Tibial artery (tissue), 4 donors: ENCODE measurements around the gene ZBTB16.
A peak's percentile ranks its signal among the peaks of the same experiment; 100 is the strongest.

Experiments
- DNase-seq, 2 donors: peaks; one replicate each; pipeline ENCODE4 v3.0.0-alpha.2; 2019
- H3K27ac ChIP-seq, 2 donors: fragments of 200-600 bp; sonication (generic) in 1 of 2; 1 replicate in 1 of 2; 2 replicates in 1 of 2; pipeline ENCODE4 v1.5.1; 2018 to 2019; ENCODE audit warnings: mild to moderate bottlenecking in 1 of 2
- H3K27me3 ChIP-seq, 2 donors: fragments of 200-600 bp; sonication (generic) in 1 of 2; one replicate each; pipeline versions ENCODE4 v1.5.1 to v1.6.0; 2016 to 2019
- H3K36me3 ChIP-seq, 3 donors: fragments of 200-600 bp; sonication (generic) in 2 of 3; one replicate each; pipeline ENCODE4 v1.5.1; 2016 to 2019; ENCODE audit warnings: mild to moderate bottlenecking in 2 of 3
- H3K4me1 ChIP-seq, 4 donors: fragments of 200-600 bp; sonication (generic) in 2 of 4; 1 replicate in 3 of 4; 2 replicates in 1 of 4; pipeline ENCODE4 v1.5.1; 2016 to 2019
- H3K4me3 ChIP-seq, 2 donors: fragments of 200-600 bp; sonication (generic) in 1 of 2; 1 replicate in 1 of 2; 2 replicates in 1 of 2; pipeline ENCODE4 v1.5.1; 2018 to 2019; ENCODE audit warnings: mild to moderate bottlenecking in 2 of 2
- H3K9me3 ChIP-seq, 3 donors: fragments of 200-600 bp; sonication (generic) in 1 of 3; one replicate each; pipeline ENCODE4 v1.5.1; 2016 to 2019
- intact Hi-C: fragments of 100-400 bp; cut with DNase I; formaldehyde crosslinking; loops from one replicate; pipeline ENCODE4 v1.15.0; 2023; ENCODE audit warnings: low total_unique reads
- TF ChIP-seq, protein P1 (sequence below), 2 experiments: fragments of 200-600 bp in 1 of 2; fragments of 450-650 bp in 1 of 2; IDR thresholded peaks; one replicate each; pipeline ENCODE4 v1.5.1; 2017 to 2019; ENCODE audit warnings: antibody characterized with exemption in 2 of 2, mild to moderate bottlenecking in 1 of 2, moderate library complexity in 1 of 2

Gene ZBTB16

DNA sequence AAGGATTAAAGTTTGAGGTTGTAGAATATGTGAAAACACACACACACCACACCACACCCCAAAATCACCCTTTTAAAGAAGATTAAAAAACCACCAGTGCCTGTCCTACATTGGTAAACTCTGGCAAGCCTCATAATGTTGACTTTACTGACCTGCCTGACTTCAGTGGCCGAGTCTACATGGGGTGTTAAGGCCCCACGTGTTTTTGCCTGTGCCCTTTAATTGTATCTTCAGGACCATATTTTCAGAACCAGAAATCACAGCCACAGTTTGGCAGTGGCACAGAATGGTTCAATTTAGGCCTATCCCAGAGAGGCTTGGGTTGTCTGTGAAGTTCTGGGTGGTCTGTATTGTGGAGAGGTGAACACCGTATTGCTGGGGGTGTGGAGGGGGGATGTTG, 33.4 kb downstream of the ZBTB16 start:
- intact Hi-C loops: no loop called here
- H3K27me3 ChIP-seq: no peaks in the 10 kb centered on the region
- peak overlapping the region in 1 of 2 donors; percentile 34 for H3K4me3 ChIP-seq
- TF ChIP-seq, protein P1, sequence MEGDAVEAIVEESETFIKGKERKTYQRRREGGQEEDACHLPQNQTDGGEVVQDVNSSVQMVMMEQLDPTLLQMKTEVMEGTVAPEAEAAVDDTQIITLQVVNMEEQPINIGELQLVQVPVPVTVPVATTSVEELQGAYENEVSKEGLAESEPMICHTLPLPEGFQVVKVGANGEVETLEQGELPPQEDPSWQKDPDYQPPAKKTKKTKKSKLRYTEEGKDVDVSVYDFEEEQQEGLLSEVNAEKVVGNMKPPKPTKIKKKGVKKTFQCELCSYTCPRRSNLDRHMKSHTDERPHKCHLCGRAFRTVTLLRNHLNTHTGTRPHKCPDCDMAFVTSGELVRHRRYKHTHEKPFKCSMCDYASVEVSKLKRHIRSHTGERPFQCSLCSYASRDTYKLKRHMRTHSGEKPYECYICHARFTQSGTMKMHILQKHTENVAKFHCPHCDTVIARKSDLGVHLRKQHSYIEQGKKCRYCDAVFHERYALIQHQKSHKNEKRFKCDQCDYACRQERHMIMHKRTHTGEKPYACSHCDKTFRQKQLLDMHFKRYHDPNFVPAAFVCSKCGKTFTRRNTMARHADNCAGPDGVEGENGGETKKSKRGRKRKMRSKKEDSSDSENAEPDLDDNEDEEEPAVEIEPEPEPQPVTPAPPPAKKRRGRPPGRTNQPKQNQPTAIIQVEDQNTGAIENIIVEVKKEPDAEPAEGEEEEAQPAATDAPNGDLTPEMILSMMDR (IDR thresholded peaks at IDR 0.05): no peak
- H3K27ac ChIP-seq: peak overlapping the region; percentile 73 to 78
- H3K4me1 ChIP-seq: peaks cover 14 to 100% (median 87%) of the 10 kb centered on the region in 4 donors
- H3K9me3 ChIP-seq: no peaks in the 10 kb centered on the region
- H3K36me3 ChIP-seq: peaks cover 18 to 81% (median 70%) of the 10 kb centered on the region in 3 donors
- no peak for DNase-seq

DNA sequence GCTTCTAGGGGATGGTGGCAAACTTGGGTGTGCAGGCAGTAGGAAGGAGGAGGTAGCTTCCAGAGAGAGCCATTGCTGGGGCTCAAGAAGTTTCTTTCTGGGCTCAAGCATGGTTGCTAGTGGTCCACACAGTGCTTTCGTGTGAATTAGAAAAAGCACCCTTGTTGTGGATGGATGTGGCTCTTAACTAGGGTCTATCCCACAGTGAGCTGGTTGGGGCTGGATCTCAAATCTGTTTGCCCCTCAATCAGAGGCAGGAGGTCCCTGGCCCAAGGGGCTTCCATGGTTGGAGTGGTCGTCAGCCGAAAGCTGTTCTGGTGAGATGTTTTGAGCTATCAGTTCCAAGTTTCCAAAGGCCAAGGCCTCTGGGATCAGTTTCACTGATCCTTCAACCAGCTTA, 35.0 kb downstream of the ZBTB16 start:
- TF ChIP-seq, protein P1 (IDR thresholded peaks at IDR 0.05): no peak
- intact Hi-C loops: no loop called here
- Histone ChIP-seq H3K27me3 (no peaks in the 10 kb centered on the region), H3K27ac (peak overlapping the region in 1 of 2 donors; percentile 13), H3K36me3 (peaks cover 22 to 72% (median 62%) of the 10 kb centered on the region in 3 donors), H3K9me3 (no peaks in the 10 kb centered on the region), H3K4me1 (peaks cover 17 to 100% (median 81%) of the 10 kb centered on the region in 4 donors), H3K4me3 (no peak overlapping the region)
- no peak for DNase-seq

DNA sequence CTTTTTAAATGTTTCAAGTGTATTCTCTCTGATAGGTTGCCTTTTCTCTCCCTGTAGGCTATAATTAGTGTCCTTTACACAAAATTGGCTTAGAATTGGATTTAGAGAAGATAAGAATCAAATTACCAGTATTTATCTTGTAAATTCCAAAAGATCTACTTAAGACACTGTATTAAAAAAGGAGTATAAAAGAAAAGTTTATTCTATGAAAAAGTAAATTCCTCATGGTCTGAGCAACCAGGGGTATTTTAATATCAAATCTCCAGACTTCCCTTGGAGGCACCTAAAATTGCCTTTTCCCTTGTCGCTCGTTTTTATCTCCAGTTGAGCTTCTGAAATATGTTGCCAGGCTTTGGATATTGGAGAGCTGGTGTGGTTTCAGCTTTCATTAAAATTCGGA, 36.4 kb downstream of the ZBTB16 start:
- H3K4me3 ChIP-seq: peak overlapping the region in 1 of 2 donors; percentile 12
- H3K4me1 ChIP-seq: peaks cover 5 to 100% (median 80%) of the 10 kb centered on the region in 4 donors
- intact Hi-C loops: no loop called here
- no peaks in the 10 kb centered on the region for H3K9me3 ChIP-seq
- DNase-seq: no peak
- H3K36me3 ChIP-seq: peaks cover 31 to 71% (median 55%) of the 10 kb centered on the region in 3 donors
- TF ChIP-seq, protein P1 (IDR thresholded peaks at IDR 0.05): no peak
- no peaks in the 10 kb centered on the region for H3K27me3 ChIP-seq
- peak overlapping the region; percentile 12 to 32 for H3K27ac ChIP-seq

DNA sequence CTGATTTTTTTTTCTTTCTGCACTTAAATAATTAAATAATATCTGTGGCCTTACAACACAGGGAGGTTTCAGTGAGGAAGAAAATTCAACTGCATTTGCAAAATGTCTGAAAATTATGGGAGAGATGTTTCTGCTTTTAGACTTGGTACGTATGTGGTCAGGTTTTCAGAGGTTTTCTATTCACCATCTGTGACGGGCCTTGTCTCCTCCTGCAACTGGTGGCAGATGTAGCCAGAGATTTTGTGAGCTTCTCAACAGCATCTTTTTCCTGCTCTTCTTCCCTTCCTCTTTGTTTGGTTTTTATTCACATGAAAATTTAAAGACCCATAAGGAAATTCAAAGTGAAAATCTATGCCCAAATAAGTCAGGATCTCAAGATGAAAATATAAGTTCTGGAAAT, 38.3 kb downstream of the ZBTB16 start:
- no peak for DNase-seq
- Histone ChIP-seq H3K27ac (peak overlapping the region in 1 of 2 donors; percentile 19), H3K36me3 (peaks cover 28 to 61% (median 45%) of the 10 kb centered on the region in 3 donors), H3K9me3 (no peaks in the 10 kb centered on the region), H3K4me1 (peaks cover 4 to 100% (median 81%) of the 10 kb centered on the region in 4 donors), H3K4me3 (no peak overlapping the region), H3K27me3 (no peaks in the 10 kb centered on the region)
- intact Hi-C loops: no loop called here
- TF ChIP-seq, protein P1 (IDR thresholded peaks at IDR 0.05): no peak

DNA sequence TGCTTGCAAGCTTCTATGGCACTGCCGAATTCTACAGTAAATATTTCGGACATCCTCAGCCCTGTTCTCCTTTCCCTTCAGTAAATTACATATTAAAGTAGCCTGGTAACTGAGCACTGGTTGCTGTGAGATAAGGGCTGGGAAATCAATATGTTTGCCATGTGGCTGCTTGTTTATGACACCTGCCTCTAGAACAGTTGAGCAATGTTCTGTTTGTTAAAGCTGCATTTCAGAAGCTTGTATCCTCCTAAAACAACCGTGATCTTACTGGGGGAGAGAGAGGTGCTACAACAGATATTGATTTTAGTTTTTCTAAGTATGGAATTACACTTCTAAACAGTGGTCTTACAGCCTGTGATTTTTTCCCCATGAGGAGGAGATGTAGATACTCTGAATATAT, 39.4 kb downstream of the ZBTB16 start:
- H3K27ac ChIP-seq: peak overlapping the region; percentile 4 to 39
- H3K4me1 ChIP-seq: peaks cover 4 to 100% (median 82%) of the 10 kb centered on the region in 4 donors
- TF ChIP-seq, protein P1 (IDR thresholded peaks at IDR 0.05): no peak
- no peaks in the 10 kb centered on the region for H3K27me3 ChIP-seq
- no peak overlapping the region for H3K4me3 ChIP-seq
- no peak for DNase-seq
- peaks cover 28 to 59% (median 40%) of the 10 kb centered on the region in 3 donors for H3K36me3 ChIP-seq
- intact Hi-C loops: no loop called here
- no peaks in the 10 kb centered on the region for H3K9me3 ChIP-seq
